ENCODE data around the gene IL4.

GRCh38 chr5:132662925-132663770, 10.6 kb upstream of the IL4 start:
- no peak for TF ChIP-seq CREB1 (CRISPR knock-in tag; IDR thresholded peaks at IDR 0.05; ENCODE audit: low read depth)
- TF ChIP-seq, protein P1, sequence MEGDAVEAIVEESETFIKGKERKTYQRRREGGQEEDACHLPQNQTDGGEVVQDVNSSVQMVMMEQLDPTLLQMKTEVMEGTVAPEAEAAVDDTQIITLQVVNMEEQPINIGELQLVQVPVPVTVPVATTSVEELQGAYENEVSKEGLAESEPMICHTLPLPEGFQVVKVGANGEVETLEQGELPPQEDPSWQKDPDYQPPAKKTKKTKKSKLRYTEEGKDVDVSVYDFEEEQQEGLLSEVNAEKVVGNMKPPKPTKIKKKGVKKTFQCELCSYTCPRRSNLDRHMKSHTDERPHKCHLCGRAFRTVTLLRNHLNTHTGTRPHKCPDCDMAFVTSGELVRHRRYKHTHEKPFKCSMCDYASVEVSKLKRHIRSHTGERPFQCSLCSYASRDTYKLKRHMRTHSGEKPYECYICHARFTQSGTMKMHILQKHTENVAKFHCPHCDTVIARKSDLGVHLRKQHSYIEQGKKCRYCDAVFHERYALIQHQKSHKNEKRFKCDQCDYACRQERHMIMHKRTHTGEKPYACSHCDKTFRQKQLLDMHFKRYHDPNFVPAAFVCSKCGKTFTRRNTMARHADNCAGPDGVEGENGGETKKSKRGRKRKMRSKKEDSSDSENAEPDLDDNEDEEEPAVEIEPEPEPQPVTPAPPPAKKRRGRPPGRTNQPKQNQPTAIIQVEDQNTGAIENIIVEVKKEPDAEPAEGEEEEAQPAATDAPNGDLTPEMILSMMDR (conservative IDR thresholded peaks at IDR 0.05; ENCODE audit: low read depth in 2 of 2): no peak
